ENCODE measurements around the gene CACNA1G. TPM values are rescaled to one million over a fixed set of nuclear protein-coding genes. Genes with fewer than 3 reads are reported as not detected.

The CACNA1G gene
- total RNA-seq, 1 experiment from 2014 or later, result 6.7 TPM

DNA sequence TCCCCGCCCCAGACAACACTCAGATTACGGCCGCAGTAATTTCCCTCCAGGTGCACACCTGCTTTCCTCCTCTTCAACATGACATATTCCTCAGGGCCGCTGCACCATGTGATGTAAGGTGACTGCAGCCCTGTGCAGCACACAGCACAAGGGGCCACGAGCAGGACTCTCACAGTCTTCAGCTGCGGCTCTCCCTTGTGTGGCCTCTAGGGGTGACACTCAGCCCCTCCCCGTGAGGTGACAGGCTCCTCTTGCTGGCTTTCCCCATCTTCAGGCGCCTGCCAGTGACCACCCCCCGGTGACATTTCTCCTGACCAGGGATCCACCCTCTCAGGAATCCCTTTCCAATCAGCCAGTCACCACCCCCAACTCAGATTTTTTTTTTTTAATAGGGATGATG, 42.8 kb downstream of the CACNA1G start:
- ChIA-PET CTCF (interaction anchor here (0.5 to 3.3 kb wide), 10 partner anchors 10 to 109 kb away, joined by 3 to 15 read pairs (median 4); partner anchors contain the start of gene CACNA1G), POLR2A (interaction anchor here (0.6 kb wide), 1 partner anchor 102 kb away, joined by 3 read pairs; no protein-coding TSS in a partner anchor)
- no peak for TF ChIP-seq NR2C2 (CRISPR knock-in tag; IDR thresholded peaks at IDR 0.05)
- TF ChIP-seq, protein P1, sequence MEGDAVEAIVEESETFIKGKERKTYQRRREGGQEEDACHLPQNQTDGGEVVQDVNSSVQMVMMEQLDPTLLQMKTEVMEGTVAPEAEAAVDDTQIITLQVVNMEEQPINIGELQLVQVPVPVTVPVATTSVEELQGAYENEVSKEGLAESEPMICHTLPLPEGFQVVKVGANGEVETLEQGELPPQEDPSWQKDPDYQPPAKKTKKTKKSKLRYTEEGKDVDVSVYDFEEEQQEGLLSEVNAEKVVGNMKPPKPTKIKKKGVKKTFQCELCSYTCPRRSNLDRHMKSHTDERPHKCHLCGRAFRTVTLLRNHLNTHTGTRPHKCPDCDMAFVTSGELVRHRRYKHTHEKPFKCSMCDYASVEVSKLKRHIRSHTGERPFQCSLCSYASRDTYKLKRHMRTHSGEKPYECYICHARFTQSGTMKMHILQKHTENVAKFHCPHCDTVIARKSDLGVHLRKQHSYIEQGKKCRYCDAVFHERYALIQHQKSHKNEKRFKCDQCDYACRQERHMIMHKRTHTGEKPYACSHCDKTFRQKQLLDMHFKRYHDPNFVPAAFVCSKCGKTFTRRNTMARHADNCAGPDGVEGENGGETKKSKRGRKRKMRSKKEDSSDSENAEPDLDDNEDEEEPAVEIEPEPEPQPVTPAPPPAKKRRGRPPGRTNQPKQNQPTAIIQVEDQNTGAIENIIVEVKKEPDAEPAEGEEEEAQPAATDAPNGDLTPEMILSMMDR (IDR thresholded peaks at IDR 0.05), result 0 out of 2 replicates have a peak, but pooled peaks have one; percentile 21
- DNase-seq (ENCODE audit: low spot score) (peak; percentile 53), ATAC-seq (peak; percentile 77)
- Mint-ChIP-seq H3K4me1 (peaks cover 10% of the 10 kb centered on the region), H3K36me3 (no peaks in the 10 kb centered on the region), H3K27ac (0 out of 2 replicates have a peak overlapping the region, but pooled peaks have one; percentile 71), H3K9me3 (no peaks in the 10 kb centered on the region), H3K4me3 (no peak overlapping the region), H3K27me3 (ENCODE audit: low read depth) (no peaks in the 10 kb centered on the region)

DNA sequence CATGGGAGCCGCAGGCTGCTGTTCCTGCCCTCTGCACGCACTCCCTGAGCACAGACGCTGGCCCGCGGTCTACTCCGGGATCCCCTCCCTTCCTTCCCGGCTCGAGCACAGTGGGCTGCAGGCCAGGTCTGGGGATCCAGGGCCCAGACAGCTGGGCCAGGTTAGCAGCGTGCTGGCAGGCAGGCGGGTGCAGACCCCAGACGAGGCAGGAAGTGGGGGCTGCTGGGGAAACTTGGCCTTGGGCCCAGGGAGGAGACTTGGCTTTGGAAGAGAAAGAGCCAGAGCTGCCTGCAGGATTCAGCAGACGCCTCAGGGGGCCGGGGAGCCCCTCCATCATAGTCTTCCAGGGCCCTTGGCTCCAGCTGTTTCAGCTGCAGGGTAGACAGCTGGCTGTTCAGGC, 44.0 kb downstream of the CACNA1G start:
- Mint-ChIP-seq H3K36me3 (no peaks in the 10 kb centered on the region), H3K27ac (no peak overlapping the region), H3K9me3 (no peaks in the 10 kb centered on the region), H3K27me3 (ENCODE audit: low read depth) (no peaks in the 10 kb centered on the region), H3K4me3 (no peak overlapping the region), H3K4me1 (peaks cover 17% of the 10 kb centered on the region)
- ATAC-seq, result peak; percentile 61
- ChIA-PET POLR2A (no interaction called here), CTCF (interaction anchor here (0.6 to 3.3 kb wide), 9 partner anchors 13 to 72 kb away, joined by 3 to 15 read pairs (median 5); partner anchors contain the start of genes CACNA1G and EPN3)
- TF ChIP-seq, protein P2, sequence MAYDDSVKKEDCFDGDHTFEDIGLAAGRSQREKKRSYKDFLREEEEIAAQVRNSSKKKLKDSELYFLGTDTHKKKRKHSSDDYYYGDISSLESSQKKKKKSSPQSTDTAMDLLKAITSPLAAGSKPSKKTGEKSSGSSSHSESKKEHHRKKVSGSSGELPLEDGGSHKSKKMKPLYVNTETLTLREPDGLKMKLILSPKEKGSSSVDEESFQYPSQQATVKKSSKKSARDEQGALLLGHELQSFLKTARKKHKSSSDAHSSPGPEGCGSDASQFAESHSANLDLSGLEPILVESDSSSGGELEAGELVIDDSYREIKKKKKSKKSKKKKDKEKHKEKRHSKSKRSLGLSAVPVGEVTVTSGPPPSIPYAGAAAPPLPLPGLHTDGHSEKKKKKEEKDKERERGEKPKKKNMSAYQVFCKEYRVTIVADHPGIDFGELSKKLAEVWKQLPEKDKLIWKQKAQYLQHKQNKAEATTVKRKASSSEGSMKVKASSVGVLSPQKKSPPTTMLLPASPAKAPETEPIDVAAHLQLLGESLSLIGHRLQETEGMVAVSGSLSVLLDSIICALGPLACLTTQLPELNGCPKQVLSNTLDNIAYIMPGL (CRISPR knock-in tag; IDR thresholded peaks at IDR 0.05), result no peak
- TF ChIP-seq NFE2L1 (CRISPR knock-in tag; IDR thresholded peaks at IDR 0.05), result no peak
- no peak for TF ChIP-seq NR1H2 (CRISPR knock-in tag; IDR thresholded peaks at IDR 0.05)
- peak; percentile 59; the same call in 1 of the 2 replicates for TF ChIP-seq ZNF121 (CRISPR knock-in tag; IDR thresholded peaks at IDR 0.05)
- peak; percentile 42 for DNase-seq (ENCODE audit: low spot score)

DNA sequence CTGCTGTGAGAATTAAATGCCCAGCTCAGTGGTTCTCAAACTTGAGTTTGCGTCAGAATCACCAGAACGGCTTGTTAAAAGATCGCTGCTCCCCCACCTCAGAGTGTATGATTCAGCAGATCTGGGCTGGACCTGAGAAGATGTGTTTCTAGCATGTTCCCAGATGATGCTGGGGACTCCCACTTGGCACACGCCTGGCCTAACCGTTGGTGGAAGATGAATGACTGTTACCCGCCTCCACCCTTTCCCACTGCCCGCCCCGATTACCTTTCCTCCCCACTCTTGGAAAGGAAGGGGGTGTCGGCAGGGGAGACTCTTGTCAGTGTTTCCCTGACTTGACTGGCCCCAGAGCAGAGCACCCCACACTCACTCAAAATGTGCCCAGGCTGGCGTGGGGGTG, 44.9 kb downstream of the CACNA1G start:
- Mint-ChIP-seq H3K27me3 (ENCODE audit: low read depth) (no peaks in the 10 kb centered on the region), H3K27ac (no peak overlapping the region), H3K9me3 (no peaks in the 10 kb centered on the region), H3K36me3 (no peaks in the 10 kb centered on the region), H3K4me1 (peaks cover 20% of the 10 kb centered on the region), H3K4me3 (no peak overlapping the region)
- DNase-seq (ENCODE audit: low spot score), result no peak
- no peak for TF ChIP-seq ETV6 (CRISPR knock-in tag; IDR thresholded peaks at IDR 0.05)
- TF ChIP-seq, protein P3, sequence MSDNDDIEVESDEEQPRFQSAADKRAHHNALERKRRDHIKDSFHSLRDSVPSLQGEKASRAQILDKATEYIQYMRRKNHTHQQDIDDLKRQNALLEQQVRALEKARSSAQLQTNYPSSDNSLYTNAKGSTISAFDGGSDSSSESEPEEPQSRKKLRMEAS (CRISPR knock-in tag; IDR thresholded peaks at IDR 0.05), result no peak
- ATAC-seq, result no peak
- POLR2A ChIA-PET, result interaction anchor here (0.6 kb wide), 1 partner anchor 154 kb away, joined by 3 read pairs; no protein-coding TSS in a partner anchor
- CTCF ChIA-PET, result interaction anchor here (1.0 to 3.3 kb wide), 8 partner anchors 8 to 55 kb away, joined by 3 to 15 read pairs (median 6); partner anchors contain the start of gene CACNA1G

DNA sequence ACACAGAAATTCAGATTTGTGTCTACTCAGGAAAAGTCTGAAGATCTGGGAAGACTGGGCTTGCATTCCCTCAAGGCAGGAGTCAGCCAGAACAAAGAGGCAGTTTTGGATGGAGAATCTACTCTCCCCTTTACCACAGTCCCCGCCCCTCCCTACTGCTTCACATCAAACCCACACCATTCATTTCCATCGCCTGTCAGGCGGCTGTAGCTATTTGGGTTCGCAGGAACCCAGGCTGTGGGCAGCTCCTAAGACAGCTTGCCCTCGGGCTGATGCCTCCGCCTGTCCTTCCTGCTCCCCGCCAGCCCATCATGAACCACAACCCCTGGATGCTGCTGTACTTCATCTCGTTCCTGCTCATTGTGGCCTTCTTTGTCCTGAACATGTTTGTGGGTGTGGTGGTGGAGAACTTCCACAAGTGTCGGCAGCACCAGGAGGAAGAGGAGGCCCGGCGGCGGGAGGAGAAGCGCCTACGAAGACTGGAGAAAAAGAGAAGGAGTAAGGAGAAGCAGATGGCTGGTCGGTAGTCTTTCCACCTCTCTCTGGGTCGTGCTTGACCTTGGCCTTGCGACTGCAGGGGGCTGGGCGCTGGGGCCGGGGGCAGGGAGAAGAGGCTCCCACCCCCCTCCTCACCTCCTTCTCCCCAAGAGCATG, 47.1 kb downstream of the CACNA1G start:
- Mint-ChIP-seq H3K27me3 (ENCODE audit: low read depth) (no peaks in the 10 kb centered on the region), H3K27ac (no peak overlapping the region), H3K4me3 (no peak overlapping the region), H3K36me3 (no peaks in the 10 kb centered on the region), H3K4me1 (peaks cover 20% of the 10 kb centered on the region), H3K9me3 (no peaks in the 10 kb centered on the region)
- POLR2A ChIA-PET, result no interaction called here
- CTCF ChIA-PET, result interaction anchor here (0.8 to 1.2 kb wide), 2 partner anchors 19 to 57 kb away, joined by 3 to 4 read pairs; no protein-coding TSS in a partner anchor
- DNase-seq (ENCODE audit: low spot score) (no peak), ATAC-seq (no peak)
- TF ChIP-seq, protein P4, sequence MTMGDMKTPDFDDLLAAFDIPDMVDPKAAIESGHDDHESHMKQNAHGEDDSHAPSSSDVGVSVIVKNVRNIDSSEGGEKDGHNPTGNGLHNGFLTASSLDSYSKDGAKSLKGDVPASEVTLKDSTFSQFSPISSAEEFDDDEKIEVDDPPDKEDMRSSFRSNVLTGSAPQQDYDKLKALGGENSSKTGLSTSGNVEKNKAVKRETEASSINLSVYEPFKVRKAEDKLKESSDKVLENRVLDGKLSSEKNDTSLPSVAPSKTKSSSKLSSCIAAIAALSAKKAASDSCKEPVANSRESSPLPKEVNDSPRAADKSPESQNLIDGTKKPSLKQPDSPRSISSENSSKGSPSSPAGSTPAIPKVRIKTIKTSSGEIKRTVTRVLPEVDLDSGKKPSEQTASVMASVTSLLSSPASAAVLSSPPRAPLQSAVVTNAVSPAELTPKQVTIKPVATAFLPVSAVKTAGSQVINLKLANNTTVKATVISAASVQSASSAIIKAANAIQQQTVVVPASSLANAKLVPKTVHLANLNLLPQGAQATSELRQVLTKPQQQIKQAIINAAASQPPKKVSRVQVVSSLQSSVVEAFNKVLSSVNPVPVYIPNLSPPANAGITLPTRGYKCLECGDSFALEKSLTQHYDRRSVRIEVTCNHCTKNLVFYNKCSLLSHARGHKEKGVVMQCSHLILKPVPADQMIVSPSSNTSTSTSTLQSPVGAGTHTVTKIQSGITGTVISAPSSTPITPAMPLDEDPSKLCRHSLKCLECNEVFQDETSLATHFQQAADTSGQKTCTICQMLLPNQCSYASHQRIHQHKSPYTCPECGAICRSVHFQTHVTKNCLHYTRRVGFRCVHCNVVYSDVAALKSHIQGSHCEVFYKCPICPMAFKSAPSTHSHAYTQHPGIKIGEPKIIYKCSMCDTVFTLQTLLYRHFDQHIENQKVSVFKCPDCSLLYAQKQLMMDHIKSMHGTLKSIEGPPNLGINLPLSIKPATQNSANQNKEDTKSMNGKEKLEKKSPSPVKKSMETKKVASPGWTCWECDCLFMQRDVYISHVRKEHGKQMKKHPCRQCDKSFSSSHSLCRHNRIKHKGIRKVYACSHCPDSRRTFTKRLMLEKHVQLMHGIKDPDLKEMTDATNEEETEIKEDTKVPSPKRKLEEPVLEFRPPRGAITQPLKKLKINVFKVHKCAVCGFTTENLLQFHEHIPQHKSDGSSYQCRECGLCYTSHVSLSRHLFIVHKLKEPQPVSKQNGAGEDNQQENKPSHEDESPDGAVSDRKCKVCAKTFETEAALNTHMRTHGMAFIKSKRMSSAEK (CRISPR knock-in tag; IDR thresholded peaks at IDR 0.05; ENCODE audit: borderline replicate concordance), result no peak
- TF ChIP-seq RORB (CRISPR knock-in tag; IDR thresholded peaks at IDR 0.05) (no peak), GABPB1 (CRISPR knock-in tag; IDR thresholded peaks at IDR 0.05) (no peak), JUN (CRISPR knock-in tag; IDR thresholded peaks at IDR 0.05) (no peak)
- TF ChIP-seq, protein P5, sequence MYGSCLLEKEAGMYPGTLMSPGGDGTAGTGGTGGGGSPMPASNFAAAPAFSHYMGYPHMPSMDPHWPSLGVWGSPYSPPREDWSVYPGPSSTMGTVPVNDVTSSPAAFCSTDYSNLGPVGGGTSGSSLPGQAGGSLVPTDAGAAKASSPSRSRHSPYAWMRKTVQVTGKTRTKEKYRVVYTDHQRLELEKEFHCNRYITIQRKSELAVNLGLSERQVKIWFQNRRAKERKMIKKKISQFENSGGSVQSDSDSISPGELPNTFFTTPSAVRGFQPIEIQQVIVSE (CRISPR knock-in tag; IDR thresholded peaks at IDR 0.05; ENCODE audit: borderline replicate concordance), result no peak
- TF ChIP-seq, protein P6, sequence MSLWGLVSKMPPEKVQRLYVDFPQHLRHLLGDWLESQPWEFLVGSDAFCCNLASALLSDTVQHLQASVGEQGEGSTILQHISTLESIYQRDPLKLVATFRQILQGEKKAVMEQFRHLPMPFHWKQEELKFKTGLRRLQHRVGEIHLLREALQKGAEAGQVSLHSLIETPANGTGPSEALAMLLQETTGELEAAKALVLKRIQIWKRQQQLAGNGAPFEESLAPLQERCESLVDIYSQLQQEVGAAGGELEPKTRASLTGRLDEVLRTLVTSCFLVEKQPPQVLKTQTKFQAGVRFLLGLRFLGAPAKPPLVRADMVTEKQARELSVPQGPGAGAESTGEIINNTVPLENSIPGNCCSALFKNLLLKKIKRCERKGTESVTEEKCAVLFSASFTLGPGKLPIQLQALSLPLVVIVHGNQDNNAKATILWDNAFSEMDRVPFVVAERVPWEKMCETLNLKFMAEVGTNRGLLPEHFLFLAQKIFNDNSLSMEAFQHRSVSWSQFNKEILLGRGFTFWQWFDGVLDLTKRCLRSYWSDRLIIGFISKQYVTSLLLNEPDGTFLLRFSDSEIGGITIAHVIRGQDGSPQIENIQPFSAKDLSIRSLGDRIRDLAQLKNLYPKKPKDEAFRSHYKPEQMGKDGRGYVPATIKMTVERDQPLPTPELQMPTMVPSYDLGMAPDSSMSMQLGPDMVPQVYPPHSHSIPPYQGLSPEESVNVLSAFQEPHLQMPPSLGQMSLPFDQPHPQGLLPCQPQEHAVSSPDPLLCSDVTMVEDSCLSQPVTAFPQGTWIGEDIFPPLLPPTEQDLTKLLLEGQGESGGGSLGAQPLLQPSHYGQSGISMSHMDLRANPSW (CRISPR knock-in tag; conservative IDR thresholded peaks at IDR 0.05; ENCODE audit: low read depth), result no peak
- TF ChIP-seq, protein P7, sequence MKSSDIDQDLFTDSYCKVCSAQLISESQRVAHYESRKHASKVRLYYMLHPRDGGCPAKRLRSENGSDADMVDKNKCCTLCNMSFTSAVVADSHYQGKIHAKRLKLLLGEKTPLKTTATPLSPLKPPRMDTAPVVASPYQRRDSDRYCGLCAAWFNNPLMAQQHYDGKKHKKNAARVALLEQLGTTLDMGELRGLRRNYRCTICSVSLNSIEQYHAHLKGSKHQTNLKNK (CRISPR knock-in tag; IDR thresholded peaks at IDR 0.05), result no peak
